ENCODE measurements around the gene LEFTY1. TPM values are rescaled to one million over a fixed set of nuclear protein-coding genes. Genes with fewer than 3 reads are reported as not detected.

Gene LEFTY1
- total and polyA plus RNA-seq, 9 of the 15 experiments (the other 6 are each of a cell fraction or from before 2014, with no cell fraction given): 0.07 to 0.24 (median 0.17) TPM; not detected in 5

DNA sequence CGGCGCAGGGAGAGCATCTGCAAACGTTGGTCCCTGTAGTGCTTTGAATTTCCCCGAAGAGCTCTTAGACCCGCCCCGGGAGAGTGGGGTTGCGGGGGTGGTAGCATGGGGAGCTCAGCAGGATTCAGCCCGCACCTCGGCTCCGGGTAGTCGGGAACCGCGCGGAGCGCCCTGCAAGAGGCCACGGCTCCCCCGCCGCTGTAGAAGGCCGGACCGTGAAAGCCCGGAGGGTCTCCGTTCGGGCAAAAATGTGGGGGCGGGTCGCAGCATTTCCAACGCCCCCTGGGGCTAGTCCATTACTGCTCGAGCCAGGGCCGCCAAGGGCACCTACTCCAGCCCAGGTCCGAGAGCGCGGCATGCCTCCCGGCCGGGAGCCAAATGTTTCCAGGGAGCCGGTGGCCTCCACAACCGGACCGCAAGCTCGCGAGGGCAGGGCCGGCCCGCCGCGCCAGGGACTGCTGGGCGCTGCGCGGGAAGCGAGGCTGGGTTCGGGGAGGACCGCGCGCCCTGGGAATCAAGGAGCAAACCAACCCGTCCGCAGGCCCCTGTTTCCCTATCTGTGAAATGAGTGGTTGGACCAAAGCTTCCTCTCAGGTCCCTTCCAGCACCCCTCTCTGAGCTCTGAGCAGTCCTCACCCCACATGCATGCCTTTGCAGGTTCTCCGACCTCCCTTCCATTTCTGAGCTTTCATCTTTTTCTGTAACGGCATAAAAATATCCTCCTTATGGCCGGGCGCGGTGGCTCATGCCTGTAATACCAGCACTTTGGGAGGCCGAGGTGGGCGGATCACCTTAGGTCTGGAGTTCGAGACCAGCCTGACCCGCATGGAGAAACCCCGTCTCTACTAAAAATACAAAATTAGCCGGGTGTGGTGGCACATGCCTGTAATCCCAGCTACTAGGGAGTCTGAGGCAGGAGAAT lies 6.0 kb downstream of the LEFTY1 start (continued):
- TF ChIP-seq RBM25 (IDR thresholded peaks at IDR 0.05; ENCODE audit: low read depth, low read length, severe bottlenecking): no peak
- TF ChIP-seq ZEB2 (IDR thresholded peaks at IDR 0.05): no peak
- no peak for TF ChIP-seq MED1 (CRISPR knock-in tag; IDR thresholded peaks at IDR 0.05; ENCODE audit: borderline replicate concordance)
- 0 out of 2 replicates have a peak, but pooled peaks have one; percentile 0 for TF ChIP-seq ATF7 (IDR thresholded peaks at IDR 0.05)
- TF ChIP-seq, protein P1, sequence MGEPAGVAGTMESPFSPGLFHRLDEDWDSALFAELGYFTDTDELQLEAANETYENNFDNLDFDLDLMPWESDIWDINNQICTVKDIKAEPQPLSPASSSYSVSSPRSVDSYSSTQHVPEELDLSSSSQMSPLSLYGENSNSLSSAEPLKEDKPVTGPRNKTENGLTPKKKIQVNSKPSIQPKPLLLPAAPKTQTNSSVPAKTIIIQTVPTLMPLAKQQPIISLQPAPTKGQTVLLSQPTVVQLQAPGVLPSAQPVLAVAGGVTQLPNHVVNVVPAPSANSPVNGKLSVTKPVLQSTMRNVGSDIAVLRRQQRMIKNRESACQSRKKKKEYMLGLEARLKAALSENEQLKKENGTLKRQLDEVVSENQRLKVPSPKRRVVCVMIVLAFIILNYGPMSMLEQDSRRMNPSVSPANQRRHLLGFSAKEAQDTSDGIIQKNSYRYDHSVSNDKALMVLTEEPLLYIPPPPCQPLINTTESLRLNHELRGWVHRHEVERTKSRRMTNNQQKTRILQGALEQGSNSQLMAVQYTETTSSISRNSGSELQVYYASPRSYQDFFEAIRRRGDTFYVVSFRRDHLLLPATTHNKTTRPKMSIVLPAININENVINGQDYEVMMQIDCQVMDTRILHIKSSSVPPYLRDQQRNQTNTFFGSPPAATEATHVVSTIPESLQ (CRISPR knock-in tag; IDR thresholded peaks at IDR 0.05): 0 out of 2 replicates have a peak, but pooled peaks have one; percentile 6
- no peak for TF ChIP-seq TEAD2 (tag; IDR thresholded peaks at IDR 0.05)
- TF ChIP-seq RUNX1 (IDR thresholded peaks at IDR 0.05; ENCODE audit: low read depth): no peak
- 0 out of 2 replicates have a peak, but pooled peaks have one; percentile 2 for TF ChIP-seq NFIC (IDR thresholded peaks at IDR 0.05)
- TF ChIP-seq ESRRA (IDR thresholded peaks at IDR 0.05; ENCODE audit: borderline replicate concordance, low read depth): 0 out of 2 replicates have a peak, but pooled peaks have one; percentile 3
- peak; percentile 30 for TF ChIP-seq U2AF1 (optimal IDR thresholded peaks at IDR 0.05; ENCODE audit: low read depth, low read length)
- 0 out of 2 replicates have a peak, but pooled peaks have one; percentile 12 for TF ChIP-seq MTA3 (IDR thresholded peaks at IDR 0.05; ENCODE audit: borderline replicate concordance)
- TF ChIP-seq CC2D1A (IDR thresholded peaks at IDR 0.05): no peak
- TF ChIP-seq SIX5 (IDR thresholded peaks at IDR 0.05; ENCODE audit: borderline replicate concordance in 1 of 2, insufficient read depth in 1 of 2, low read depth in 1 of 2, low read length in 2 of 2): no peak
- 0 out of 2 replicates have a peak, but pooled peaks have one; percentile 25 for TF ChIP-seq SMARCC2 (IDR thresholded peaks at IDR 0.05; ENCODE audit: low read depth)
- TF ChIP-seq, protein P2, sequence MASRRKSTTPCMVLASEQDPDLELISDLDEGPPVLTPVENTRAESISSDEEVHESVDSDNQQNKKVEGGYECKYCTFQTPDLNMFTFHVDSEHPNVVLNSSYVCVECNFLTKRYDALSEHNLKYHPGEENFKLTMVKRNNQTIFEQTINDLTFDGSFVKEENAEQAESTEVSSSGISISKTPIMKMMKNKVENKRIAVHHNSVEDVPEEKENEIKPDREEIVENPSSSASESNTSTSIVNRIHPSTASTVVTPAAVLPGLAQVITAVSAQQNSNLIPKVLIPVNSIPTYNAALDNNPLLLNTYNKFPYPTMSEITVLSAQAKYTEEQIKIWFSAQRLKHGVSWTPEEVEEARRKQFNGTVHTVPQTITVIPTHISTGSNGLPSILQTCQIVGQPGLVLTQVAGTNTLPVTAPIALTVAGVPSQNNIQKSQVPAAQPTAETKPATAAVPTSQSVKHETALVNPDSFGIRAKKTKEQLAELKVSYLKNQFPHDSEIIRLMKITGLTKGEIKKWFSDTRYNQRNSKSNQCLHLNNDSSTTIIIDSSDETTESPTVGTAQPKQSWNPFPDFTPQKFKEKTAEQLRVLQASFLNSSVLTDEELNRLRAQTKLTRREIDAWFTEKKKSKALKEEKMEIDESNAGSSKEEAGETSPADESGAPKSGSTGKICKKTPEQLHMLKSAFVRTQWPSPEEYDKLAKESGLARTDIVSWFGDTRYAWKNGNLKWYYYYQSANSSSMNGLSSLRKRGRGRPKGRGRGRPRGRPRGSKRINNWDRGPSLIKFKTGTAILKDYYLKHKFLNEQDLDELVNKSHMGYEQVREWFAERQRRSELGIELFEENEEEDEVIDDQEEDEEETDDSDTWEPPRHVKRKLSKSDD (conservative IDR thresholded peaks at IDR 0.05; ENCODE audit: low read length): no peak
- TF ChIP-seq, protein P3, sequence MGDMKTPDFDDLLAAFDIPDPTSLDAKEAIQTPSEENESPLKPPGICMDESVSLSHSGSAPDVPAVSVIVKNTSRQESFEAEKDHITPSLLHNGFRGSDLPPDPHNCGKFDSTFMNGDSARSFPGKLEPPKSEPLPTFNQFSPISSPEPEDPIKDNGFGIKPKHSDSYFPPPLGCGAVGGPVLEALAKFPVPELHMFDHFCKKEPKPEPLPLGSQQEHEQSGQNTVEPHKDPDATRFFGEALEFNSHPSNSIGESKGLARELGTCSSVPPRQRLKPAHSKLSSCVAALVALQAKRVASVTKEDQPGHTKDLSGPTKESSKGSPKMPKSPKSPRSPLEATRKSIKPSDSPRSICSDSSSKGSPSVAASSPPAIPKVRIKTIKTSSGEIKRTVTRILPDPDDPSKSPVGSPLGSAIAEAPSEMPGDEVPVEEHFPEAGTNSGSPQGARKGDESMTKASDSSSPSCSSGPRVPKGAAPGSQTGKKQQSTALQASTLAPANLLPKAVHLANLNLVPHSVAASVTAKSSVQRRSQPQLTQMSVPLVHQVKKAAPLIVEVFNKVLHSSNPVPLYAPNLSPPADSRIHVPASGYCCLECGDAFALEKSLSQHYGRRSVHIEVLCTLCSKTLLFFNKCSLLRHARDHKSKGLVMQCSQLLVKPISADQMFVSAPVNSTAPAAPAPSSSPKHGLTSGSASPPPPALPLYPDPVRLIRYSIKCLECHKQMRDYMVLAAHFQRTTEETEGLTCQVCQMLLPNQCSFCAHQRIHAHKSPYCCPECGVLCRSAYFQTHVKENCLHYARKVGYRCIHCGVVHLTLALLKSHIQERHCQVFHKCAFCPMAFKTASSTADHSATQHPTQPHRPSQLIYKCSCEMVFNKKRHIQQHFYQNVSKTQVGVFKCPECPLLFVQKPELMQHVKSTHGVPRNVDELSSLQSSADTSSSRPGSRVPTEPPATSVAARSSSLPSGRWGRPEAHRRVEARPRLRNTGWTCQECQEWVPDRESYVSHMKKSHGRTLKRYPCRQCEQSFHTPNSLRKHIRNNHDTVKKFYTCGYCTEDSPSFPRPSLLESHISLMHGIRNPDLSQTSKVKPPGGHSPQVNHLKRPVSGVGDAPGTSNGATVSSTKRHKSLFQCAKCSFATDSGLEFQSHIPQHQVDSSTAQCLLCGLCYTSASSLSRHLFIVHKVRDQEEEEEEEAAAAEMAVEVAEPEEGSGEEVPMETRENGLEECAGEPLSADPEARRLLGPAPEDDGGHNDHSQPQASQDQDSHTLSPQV (IDR thresholded peaks at IDR 0.05): peak; percentile 20; the same call in 1 of the 2 replicates
- TF ChIP-seq TAF9B (IDR thresholded peaks at IDR 0.05; ENCODE audit: partially characterized antibody): no peak

All from K562 (cell line).